Central memory CD4-positive, alpha-beta T cell (primary cell): Measurements from ENCODE around the gene ZNF581.

Source experiments
- DNase-seq: peaks from one replicate; pipeline ENCODE4 v3.0.0; 2022

ZNF581 gene

DNA sequence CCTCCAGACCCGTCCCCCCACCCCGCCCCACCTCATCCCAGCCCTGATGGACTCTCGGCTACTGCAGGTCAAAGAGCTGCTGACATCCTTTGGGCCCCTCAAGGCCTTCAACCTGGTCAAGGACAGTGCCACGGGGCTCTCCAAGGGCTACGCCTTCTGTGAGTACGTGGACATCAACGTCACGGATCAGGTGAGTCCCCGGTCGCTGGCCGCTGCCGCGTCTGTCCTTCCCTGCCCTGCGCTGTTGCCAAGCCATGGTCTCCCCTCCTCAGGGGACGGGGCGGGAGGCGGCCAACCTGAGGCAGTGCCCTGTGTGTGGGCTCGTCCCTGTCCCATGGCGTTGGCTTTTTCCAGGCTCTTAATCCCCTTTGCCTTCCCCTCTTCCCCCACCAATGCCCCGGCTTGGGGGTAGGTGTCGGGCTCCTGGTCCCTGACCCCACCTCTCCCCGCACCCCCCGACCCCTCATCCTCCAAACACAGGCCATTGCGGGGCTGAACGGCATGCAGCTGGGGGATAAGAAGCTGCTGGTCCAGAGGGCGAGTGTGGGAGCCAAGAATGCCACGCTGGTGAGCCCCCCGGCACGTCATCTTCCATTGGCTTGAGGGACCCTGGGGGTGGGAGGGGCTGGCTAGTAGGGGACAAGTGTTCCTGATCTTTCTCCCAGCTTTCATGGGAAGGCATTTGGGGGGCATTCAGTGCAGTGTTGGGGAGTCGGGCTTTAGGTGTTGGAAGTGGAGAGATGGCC, 25.3 kb downstream of the ZNF581 start:
- DNase-seq: no peak

DNA sequence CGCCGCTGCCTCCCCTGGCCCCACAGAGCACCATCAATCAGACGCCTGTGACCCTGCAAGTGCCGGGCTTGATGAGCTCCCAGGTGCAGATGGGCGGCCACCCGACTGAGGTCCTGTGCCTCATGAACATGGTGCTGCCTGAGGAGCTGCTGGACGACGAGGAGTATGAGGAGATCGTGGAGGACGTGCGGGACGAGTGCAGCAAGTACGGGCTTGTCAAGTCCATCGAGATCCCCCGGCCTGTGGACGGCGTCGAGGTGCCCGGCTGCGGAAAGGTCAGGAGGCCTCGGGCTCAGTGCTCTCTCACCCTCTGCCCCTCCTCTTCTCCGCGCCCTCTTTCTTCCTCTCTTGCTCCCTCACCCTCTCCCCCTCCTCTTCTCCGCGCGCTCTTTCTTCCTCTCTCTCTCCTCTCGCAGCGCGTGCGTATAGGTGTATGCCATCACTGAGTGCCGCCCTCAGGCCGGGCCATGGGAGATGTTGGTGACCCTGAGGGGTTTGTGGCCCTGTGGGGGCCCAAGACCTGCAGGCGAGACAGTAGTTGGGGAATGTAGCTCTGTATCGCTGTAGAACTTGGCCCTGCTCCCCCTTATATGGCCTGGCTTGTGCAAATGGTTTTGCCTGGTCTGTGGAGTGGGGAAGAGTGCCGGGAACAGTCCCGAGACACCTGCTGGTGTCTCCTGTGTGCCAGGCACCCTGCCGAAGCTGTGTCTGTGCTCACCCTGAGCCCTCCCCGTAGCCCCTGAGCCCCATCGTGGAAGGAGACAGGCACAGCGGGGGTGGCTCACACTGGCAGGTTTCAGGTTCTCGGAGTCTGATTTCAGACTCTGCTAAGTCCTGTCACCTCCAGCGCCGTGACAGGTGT, 26.2 kb downstream of the ZNF581 start:
- DNase-seq: no peak

DNA sequence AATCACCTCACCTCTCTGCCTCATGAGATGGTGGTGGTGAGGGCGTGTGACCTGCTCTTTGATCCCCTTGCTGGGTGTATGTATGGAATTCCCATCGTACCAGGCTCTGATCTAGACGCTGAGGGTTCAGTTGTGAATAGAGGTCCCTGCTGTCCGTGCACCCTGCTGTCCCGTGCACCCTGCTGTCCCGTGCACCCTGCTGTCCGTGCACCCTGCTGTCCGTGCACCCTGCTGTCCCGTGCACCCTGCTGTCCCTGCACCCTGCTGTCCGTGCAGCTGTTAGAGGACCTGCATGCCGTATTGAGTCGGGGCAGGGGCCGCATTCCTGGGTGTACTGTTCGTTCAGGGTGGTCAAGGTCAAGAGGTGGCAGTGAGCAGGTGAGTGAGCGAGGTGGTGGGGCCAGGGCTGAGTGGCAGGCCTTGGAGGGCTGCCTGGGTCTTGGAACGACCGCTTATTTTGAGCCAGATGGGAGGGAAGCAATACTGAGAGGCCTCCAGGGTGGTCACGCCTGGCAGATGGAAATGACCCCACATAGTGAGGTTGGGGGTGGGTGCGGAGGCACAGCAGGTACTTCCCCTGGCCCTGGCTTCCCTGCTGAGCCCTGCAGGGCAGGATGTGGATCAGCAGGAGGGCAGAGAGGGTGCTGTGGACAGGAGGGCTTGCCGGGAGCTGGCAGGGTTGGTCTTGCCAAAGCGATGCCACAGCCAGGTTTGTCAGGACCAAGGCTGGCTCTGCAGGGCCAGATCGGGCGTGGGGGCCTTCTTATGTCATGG, 27.0 kb downstream of the ZNF581 start:
- DNase-seq: no peak

DNA sequence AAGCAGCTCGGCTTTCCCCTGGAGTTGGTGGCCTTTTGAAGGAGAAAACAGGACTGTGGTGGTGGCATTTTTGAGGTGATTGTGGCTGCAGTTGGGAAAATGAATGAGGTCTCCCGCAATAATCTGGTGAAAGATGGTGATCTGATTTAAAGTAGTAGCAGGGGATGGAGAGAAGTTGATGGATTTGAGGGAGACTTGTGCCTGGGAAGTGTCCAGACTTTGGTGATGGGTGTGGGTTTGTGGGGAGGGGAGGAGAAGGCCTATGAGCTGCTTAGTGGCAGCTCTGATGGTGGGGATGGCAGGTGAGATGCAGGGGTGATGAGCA, 27.6 kb downstream of the ZNF581 start:
- no peak for DNase-seq

DNA sequence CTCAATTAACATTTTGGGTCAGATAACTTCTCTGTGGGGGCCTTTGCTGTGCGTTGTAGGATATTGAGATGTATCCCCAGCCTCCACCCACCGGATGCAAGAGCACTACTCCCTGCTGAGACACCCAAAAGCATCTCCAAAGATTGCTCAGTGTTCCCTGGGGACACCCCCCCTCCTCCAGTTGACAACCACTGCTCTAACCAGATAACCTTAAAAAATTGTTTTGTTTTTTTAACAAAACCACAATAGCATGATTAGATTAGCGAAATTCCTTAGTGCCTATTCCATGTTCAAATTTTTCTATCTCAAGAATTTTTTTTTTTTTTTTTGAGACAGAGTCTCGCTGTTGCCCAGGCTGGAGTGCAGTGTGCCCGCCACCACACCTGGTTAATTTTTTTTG, 29.0 kb downstream of the ZNF581 start:
- DNase-seq: no peak

DNA sequence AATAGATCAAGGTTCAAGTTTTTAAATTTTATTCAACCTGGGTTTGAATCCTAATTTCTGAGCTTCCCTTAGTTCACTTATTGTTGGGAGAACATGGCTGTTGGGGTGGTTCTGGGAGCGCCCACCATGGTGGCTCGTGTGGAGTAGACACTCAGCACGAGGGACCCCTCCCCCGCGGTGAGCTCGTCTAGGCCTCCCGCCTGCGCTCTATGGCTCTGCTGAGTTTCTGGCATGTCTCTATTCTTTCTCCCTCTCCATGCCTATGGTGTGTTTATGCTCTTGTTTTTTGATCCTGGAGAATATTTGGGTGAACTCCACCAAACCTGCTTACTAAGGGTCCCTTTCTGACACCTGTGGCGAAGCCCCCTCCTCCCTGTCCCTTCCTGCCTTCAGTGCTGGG, 30.0 kb downstream of the ZNF581 start:
- DNase-seq: no peak

DNA sequence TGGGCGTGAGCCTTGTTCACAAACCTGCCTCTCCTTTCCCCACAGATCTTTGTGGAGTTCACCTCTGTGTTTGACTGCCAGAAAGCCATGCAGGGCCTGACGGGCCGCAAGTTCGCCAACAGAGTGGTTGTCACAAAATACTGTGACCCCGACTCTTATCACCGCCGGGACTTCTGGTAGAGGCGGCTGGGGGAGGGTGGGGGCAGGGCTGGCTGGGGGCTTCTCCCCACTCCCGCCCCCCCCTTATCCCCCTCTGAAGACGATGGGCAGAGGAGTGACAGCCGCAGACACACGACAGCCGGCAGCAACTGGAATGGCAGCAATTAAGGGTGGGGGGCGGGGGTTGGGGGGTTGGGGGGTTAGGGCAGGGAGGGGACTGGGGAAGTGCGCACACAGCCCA, 30.4 kb downstream of the ZNF581 start:
- DNase-seq: no peak

DNA sequence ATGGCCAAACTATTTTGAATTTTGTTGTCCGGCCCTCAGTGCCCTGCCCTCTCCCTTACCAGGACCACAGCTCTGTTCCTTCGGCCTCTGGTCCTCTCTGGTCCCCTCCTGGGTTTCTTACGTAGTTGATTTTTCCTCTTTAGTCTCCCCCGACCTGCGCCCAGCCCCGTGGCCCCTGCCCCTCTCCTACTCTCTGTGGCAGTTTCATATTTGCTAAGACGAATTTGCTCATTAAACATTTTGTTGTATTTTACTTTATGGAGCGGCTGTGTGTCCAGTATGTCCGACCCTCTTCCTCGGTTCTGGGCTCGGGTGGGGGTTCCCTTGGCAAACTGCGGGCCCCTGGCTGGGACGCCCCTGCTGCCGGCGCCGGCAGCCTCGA, 31.0 kb downstream of the ZNF581 start:
- DNase-seq: no peak

DNA sequence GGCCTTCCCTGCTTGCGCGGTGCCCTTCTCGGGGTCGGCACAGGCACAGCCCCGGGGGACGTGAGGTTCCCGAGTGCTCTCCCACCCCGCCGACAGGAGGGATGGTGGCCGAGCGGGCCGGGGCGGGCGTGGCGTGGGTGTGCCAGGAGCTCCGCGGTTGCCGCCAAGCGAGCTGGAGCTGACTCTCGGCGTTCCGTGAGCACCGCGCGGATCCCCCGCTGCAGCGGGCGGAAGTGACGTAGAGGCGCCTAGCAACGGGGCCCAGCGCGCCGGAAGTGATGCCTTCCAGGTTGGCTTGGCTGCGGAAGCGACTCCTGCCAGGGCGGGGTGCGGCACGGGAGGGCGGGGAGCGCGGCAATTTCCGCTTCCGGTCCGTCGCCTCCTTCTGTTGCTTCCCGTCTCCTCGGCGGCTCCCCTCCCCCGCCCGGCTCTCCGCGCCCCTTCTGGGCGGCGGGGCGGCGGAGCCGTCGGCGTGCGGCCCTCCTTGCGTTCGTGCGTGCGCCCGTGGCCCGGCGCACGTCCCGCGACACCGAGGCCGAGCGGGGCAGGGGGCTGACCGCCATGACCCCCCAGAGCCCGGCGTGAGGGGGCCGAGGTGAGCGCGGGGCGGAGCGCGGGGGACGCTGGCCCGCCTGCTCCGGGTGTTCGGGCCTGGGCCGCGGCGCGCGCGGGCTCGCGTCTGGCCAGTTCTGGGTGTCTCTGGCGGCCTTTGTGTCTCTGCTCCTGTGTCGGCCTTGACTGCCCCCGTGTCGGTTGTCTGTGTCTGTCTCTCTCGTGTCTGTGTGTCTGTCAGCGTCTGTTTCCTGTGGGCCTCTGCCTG, 31.6 kb downstream of the ZNF581 start, which contains the start of gene EPN1:
Gene EPN1, plus strand, starts transcription at position 386 of the 820 bp plus-strand sequence. CDS start 3,402 bp downstream, outside the sequence.
- DNase-seq: peak; percentile 96

DNA sequence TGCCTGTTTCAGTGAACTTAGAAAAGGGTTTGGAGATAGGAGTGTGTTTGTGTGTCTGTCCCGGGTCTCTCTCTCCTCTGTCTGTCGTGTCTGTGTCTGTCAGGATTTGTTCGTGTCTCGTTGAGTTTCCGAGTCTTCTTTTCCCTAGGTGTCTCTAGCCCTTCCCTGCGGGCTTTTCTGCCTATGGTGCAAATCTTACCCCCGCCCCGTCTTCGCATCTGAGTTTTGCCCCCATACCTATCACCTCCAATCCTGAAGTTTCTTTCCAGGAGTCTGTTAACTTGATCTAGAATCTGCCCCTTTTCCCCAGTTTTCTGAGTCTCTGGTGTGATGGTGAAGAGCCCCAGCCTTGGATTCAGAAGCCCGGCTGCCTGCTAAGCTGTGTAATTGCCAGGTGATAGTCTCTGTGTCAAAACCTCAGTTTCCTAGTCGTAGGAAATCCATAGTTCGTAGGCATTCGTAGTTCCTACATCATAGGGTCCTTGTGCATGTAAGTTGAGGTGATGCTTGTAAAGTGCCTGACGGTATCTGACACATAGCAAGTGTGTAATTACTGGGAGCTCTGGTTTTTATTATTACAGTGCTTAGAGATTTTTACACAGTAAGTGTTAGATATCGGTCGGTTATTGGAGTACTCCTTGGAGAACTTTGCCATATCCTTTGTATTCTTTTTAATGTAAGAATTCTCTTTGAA, 32.4 kb downstream of the ZNF581 start:
- no peak for DNase-seq

DNA sequence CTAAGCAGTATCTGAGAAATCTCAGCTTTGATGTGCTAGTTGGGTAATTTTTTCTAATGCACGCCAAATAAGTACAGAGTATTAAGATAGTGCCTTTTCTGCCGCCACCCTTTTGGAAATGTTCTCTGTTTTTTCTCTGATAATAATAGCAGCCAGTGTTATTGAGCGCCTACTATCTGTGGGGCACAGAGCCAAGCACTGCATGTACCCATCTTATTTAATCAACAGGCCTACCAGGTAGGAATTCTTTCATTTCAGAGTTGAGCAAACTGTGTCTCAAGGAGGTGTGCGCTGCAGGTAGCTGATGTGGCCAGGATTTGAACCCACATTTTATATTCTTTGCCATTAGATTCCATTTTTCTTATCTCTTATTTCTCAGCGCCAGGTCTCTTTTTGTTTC, 32.9 kb downstream of the ZNF581 start:
- no peak for DNase-seq

DNA sequence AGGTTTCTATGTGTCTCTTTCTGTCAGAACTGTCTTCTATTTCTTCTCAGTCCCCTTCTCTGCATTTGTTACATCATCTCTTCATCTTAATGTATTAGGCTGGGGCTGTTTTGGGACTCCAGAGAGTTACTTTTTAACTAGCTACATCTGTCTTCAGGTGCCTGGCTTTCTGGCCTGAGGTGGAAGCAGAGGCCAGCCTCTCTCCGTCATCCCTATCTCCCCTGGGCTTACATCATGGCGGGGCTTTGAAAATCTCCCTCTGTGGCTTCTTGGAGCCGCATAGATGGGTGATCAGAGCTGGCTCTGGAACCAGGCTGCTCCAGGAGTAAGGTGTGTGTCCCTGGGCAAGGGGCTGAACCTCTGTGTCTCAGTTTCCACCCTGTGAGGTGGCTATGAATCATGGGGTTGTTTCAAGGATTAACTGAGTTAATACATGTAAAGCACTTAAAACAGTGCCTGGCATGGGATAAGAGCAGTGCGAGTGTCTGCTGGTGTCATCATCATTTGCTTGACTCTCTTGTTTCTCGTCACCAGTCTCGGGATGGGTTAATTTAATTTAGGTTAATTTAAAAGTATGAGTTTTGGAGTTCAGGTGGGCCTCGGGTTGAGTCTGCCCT, 33.5 kb downstream of the ZNF581 start:
- DNase-seq: no peak

DNA sequence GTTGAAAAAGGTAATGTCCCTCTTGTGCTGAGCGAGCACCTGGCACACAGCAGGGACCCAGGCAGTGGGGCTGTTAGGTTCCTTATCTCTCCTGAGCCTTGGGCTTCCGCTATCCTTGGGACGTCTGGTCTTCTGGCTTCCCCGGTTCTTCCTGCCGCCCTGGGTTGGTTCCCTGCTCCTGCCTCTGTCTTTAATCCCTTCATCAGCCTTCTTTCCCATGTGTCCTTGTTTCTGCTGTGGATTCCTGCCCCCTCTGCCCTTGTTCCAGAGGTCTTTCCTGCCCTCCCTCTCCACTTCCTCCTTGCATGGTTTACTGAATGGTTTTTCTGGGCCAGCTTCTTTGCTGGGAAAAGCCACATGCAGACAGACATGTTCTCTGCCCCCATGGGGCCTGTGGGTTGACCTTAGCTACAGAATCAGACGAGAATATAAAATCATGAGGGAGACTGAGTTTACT, 34.2 kb downstream of the ZNF581 start:
- no peak for DNase-seq

DNA sequence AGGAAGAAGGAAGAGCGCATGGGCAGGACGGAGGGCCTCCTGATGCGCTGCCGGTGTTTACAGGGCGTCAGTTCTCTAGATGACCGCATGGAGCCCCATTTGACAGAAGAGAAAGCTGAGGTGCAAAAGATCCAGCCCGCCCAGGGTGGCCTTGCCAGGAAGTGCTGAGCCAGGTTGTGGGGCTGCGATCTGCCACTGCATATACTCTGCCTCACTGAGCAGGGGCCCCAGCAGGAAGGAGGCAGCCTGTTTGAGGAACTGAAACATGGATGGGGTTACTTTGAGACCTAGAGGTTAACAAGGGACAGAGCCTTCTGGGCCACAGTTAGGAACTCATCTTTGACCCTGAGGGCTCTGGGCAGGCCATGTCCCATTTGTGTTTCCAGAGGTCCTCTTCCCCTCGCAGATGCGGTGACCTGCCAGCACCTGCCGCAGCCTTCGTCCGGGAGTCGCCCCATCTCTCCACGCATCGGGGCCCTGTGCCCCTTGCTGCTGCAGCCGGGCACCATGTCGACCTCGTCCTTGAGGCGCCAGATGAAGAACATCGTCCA, 34.7 kb downstream of the ZNF581 start:
- DNase-seq: no peak

DNA sequence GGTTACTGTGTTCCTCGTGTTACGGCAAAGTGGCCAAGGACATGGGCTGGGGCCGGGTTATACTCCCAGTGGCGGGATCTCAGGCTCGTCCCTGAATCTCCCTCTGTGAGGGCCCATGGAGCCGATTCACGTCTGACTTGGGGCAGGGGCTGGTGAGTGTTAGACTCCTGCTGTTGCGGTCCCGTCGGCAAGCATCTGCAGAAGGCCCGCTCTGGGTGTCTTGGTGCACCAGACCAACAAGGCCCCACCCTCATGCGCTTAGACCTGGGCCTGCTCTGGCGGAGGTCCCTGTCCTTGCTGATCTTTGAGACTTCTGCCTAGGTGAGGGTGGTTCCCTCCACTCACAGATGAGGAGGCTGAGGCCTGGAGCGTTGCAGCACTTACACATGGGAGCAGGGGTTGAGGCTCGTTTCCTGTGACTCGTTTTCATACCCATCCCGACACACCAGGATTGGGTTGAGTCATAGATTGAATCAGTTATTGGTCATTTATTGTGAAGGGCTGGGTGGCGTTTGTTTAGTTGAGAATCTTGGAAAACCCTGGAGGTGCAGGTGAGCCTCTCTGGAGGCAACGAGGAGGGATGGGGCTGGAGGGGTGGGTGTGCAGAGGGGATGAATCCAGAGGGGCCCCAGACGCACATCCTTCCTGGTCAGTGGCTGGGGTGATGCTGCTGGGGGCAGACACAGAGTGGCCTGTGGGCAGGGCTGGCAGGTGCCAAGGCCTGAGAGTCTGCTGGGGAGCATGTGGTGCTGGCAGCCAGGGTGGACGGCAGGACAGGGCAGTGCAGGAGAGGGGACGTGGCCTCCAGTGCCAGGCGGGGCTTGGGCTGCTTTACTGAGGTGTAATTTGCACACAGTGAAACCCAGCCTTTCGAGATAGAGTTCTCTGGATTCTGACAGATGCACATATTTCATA, 36.2 kb downstream of the ZNF581 start:
- no peak for DNase-seq

DNA sequence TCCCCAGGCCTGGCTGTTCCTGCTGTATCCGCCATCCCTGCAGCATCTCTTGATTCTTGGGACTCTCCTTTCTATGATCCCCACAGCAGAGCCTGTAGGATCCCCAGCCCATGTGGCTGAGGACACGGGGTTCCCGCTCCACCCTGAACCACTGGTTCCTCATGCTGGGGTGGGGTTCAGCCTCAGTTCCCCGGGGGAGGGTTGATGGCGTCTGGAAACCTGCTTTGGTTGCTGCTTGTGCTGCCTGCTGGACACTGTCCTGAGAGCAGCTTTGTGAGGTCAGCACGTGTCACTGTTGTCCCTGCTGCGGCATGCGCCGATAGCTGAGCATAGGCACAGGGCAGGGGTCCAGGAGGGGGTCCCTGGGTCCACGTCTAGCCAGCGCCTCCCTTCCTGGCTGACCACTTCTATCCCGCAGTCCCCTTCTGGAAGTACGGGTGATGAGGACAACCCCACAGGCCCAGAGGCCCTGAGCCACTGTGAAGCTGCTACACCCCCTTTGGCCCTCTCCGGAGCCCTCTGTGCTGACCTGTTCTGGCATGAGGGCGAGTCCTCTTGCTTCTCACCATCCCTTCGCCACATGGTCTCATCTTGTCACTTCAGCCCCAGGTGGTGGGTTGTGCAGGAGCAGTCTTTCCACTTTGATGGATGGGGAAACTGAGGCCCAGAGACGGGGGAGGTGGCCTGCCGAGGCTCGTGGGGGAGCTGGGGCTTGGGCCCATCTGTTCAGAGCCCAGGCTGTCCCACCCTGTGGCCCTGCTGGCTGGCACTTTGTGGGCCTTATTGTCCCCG, 37.1 kb downstream of the ZNF581 start:
- DNase-seq: no peak

DNA sequence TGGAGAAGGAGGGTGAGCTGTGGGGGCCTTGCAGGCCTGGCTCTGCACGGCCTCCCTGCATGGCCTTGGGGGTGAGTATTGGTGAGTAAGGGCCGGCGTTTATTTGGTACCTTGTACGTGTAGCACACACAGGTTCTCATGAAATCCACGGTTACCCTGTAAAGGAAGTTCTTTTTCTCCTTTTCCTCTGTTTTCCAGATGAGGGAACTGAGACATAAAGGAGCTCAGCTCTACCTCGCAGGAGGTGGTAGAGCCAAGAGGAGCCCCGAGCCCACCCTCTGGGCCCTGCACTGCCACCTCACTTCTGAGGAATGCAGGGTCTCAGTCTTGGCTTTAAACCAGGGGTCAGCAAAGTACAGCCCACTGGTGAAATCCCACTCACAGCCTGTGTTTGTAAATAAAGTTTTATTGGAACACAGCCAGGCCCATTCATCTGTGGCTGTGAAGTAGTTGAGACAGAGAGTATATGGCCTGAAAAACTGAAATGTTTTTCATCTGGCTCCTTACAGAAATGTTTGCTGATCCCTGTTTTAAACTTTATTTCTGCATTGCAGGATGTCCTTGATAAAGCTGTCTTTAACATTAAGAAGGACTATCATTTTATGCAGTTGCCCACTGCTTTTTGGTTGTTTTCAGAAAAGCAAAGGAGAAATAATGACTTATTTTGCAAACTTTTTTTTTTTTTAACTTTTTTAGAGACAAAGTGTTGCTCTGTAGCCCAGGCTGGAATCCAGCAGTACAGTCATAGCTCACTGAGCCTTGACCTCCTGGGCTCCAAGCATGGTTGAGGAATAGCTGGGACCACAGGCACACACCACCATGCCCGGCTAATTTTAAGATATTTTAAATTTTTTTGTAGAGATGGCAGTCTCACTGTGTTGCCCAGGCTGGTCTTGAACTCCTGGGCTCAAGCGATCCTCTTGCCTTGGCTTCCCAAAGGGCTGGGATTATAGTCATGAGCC, 38.0 kb downstream of the ZNF581 start:
- no peak for DNase-seq
